GM12872 (cell line): ENCODE results near the gene CAMK4.

ENCODE experiments used
- CTCF ChIP-seq: IDR thresholded peaks from 3 replicates; pipeline ENCODE4 v1.5.1; 2011; ENCODE audit warnings: low read depth, mild to moderate bottlenecking, low read length, moderate library complexity; ENCODE audit not compliant: insufficient read depth

The CAMK4 gene

DNA sequence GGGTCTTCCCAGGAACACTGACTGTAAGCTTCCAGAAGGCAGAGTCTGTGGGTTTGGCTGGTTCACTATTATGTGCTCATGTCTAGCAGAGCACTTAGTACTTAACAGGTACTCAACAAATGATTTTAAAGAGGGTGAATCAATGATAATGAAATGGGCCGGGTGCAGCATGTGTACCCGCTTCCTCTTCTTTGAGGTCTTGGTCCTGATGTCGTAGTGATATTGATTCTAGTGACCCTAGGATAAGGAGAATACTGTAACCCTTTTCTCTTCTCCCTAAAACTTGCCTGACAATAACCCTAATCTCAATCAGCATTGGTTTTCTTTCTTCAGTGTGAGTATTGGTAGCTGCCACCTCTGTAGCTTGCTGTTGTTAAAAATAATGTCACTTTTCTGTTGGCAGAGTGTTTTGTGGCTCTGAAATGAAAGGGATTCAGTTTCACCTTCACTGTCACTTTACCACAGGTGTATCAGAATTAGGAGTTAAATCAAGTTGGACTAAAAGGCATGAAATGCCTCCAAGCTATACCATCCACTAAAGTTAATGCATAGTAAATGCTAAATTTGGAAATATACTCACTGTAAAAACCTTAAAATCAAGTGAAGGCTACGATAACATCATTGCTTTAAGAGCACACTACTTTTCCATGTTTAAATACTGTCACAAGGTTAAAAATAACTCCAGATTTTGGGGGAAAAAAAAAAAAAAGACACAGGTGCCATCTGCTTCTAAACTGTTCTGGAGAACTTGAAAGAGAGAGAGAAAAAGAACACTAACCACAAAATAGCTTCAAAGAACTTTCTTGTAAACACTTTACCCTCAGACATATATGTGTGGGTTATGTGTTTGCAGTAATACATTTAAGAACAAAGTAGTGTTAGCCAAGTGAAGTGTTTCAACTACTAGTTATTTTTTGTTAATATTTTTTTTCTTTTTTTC lies 6.0 kb downstream of the CAMK4 start:
- TF ChIP-seq CTCF: no peak

GRCh38 chr5:111231119-111231518 lies 6.9 kb downstream of the CAMK4 start:
- TF ChIP-seq CTCF: no peak

- TF ChIP-seq CTCF: no peak
These were observed 8.3 kb downstream of the CAMK4 start for GRCh38 chr5:111232311-111233051.

GRCh38 chr5:111233052-111233374 lies 8.8 kb downstream of the CAMK4 start:
- no peak for TF ChIP-seq CTCF

- TF ChIP-seq CTCF: no peak
These were observed 9.9 kb downstream of the CAMK4 start for GRCh38 chr5:111234125-111234524.

DNA sequence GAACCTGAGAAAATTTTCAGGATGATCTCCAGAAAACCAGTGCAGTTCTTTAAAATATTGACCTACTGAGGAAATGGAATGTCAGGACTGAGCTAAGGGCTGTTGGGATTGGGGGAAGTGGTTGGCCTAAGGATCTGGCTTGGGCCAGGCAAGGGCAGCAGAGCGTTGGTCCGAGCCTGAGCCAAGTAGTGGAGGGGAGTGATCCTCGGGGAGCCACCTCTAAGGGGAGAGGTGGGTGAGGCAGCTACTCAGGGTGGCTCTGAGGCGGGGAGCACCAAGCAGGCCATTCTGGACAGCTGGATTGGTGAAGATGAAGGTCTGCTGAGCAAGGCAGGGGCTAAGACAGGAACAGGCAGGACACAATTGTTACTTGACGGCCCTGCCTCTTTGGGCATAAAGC lies 11.5 kb downstream of the CAMK4 start:
- TF ChIP-seq CTCF: no peak

DNA sequence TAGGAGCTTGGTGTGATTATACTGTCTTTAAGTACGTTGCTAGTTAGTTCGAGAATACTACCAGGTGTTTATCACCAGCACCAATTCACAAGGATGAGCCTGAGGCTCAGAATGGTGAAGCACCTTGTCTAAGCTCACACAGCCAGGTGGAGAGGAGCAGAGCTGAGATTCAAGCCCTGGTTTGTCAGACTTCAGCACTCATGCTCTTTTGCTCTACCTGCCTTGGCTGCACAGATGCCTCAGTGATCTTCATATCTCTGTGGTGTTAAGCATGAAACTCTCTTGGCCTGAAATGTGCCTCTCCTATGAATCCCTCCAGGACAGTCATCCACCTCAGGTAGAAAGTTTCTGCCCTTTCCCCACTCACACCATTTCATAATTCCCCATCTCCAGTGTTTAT lies 12.2 kb downstream of the CAMK4 start:
- no peak for TF ChIP-seq CTCF
